Measurements from ENCODE around the gene ASIC1.

- no peak for TF ChIP-seq CTCF (IDR thresholded peaks at IDR 0.05; ENCODE audit: low read length)
- no peak for TF ChIP-seq EZH2 (IDR thresholded peaks at IDR 0.05; ENCODE audit: borderline replicate concordance, low read length)
These were observed 30.7 kb upstream of the ASIC1 start for GRCh38 chr12:50026691-50027090.

Measured in OCI-LY1 (cell line).